Stimulated activated CD4-positive, alpha-beta T cell treated with anti-CD3 and anti-CD28 coated beads, Interleukin-15, amount 100 ng/mL, for 1 hour (primary cell): Measurements from ENCODE around the gene SIGLEC6.

Experiments
- DNase-seq, 2 donors: peaks; one replicate each; pipeline ENCODE4 v3.0.0-alpha.2; 2020; ENCODE audit warnings: low read depth in 1 of 2, low spot score in 1 of 2

SIGLEC6 gene

GRCh38 chr19:51548891-51549305 is 17.4 kb upstream of the SIGLEC6 start:
- no peak for DNase-seq

GRCh38 chr19:51548213-51548651 is 16.8 kb upstream of the SIGLEC6 start:
- no peak for DNase-seq

GRCh38 chr19:51547397-51548212 is 16.1 kb upstream of the SIGLEC6 start:
- no peak for DNase-seq

- no peak for DNase-seq
These were observed 15.4 kb upstream of the SIGLEC6 start for GRCh38 chr19:51546650-51547396.

- DNase-seq, result no peak
These were observed 14.7 kb upstream of the SIGLEC6 start for GRCh38 chr19:51546107-51546649.

- no peak for DNase-seq
These were observed 12.6 kb upstream of the SIGLEC6 start for GRCh38 chr19:51544038-51544437.

- no peak for DNase-seq
These were observed 11.2 kb upstream of the SIGLEC6 start for GRCh38 chr19:51542699-51543098.

GRCh38 chr19:51541458-51542357 is 10.2 kb upstream of the SIGLEC6 start:
- DNase-seq, result no peak

GRCh38 chr19:51539821-51540366 is 8.4 kb upstream of the SIGLEC6 start:
- no peak for DNase-seq

GRCh38 chr19:51535535-51535934 is 4.1 kb upstream of the SIGLEC6 start:
- DNase-seq, result no peak

- no peak for DNase-seq
These were observed 854 bp downstream of the SIGLEC6 start for GRCh38 chr19:51530616-51531015.

- no peak for DNase-seq
These were observed 2.2 kb downstream of the SIGLEC6 start for GRCh38 chr19:51529301-51529700.

- no peak for DNase-seq
These were observed 5.8 kb downstream of the SIGLEC6 start for GRCh38 chr19:51525651-51526050.

- no peak for DNase-seq
These were observed 6.7 kb downstream of the SIGLEC6 start for GRCh38 chr19:51524666-51525264.

- DNase-seq, result no peak
These were observed 9.7 kb downstream of the SIGLEC6 start for GRCh38 chr19:51521781-51522180.

GRCh38 chr19:51521357-51521756 is 10.1 kb downstream of the SIGLEC6 start:
- no peak for DNase-seq

- no peak for DNase-seq
These were observed 10.7 kb downstream of the SIGLEC6 start for GRCh38 chr19:51520728-51521127.

- no peak for DNase-seq
These were observed 16.5 kb downstream of the SIGLEC6 start for GRCh38 chr19:51514866-51515481.

- no peak for DNase-seq
These were observed 17.5 kb downstream of the SIGLEC6 start for GRCh38 chr19:51513968-51514367.

GRCh38 chr19:51511353-51511752 is 20.1 kb downstream of the SIGLEC6 start:
- DNase-seq, result no peak
